CD4-positive, alpha-beta memory T cell (primary cell): ENCODE measurements around the gene MOB3B. TPM values are rescaled to one million over a fixed set of nuclear protein-coding genes. Genes with fewer than 3 reads are reported as not detected.

Experiments
- CTCF ChIA-PET: fragments of 350-600 bp; sonication (Branson Sonifier 250); formaldehyde crosslinking; loops from one replicate; lab custom pipeline; 2021; ENCODE audit warnings: inconsistent platforms; ENCODE audit not compliant: partially characterized antibody; lab: Charles Lee
- POLR2A ChIA-PET: fragments of 350-600 bp; sonication (Branson Sonifier 250); formaldehyde crosslinking; loops from one replicate; lab custom pipeline; 2021; ENCODE audit not compliant: partially characterized antibody; lab: Charles Lee
- DNase-seq, 5 donors: peaks; one replicate each; pipeline versions ENCODE4 v3.0.0 to v3.0.0-alpha.2; 2020 to 2022; ENCODE audit warnings: mixed read lengths in 1 of 5
- H3K27ac ChIP-seq: one replicate; pipeline ENCODE4 v1.7.0; 2013; ENCODE audit warnings: low read depth, low read length
- H3K27me3 ChIP-seq: 2 replicates; pipeline ENCODE4 v1.7.0; 2013; ENCODE audit warnings: mild to moderate bottlenecking, low read length, moderate library complexity; ENCODE audit not compliant: insufficient read depth
- H3K36me3 ChIP-seq: 2 replicates; pipeline ENCODE4 v1.7.0; 2013; ENCODE audit warnings: mild to moderate bottlenecking, low read length, moderate library complexity; ENCODE audit not compliant: insufficient read depth
- H3K4me1 ChIP-seq: 2 replicates; pipeline ENCODE4 v1.7.0; 2013; ENCODE audit warnings: mild to moderate bottlenecking, low read length, moderate library complexity; ENCODE audit not compliant: insufficient read depth
- H3K4me3 ChIP-seq, 2 donors: one replicate each; pipeline ENCODE4 v1.7.0; 2013; ENCODE audit warnings: low read length in 2 of 2, mild to moderate bottlenecking in 1 of 2
- H3K9me3 ChIP-seq, 2 donors: one replicate each; pipeline ENCODE4 v1.7.0; 2013; ENCODE audit warnings: low read length in 2 of 2, control low read depth in 1 of 2; ENCODE audit not compliant: control insufficient read depth in 1 of 2
- H3K27ac Mint-ChIP-seq, 7 donors: one replicate each; pipeline ENCODE4 v1.8.0; 2020 to 2021; ENCODE audit warnings: mixed read lengths in 7 of 7, mild to moderate bottlenecking in 6 of 7, inconsistent platforms in 3 of 7, moderate library complexity in 3 of 7
- H3K27me3 Mint-ChIP-seq, 2 donors: one replicate each; pipeline ENCODE4 v1.8.0; 2020 to 2021; ENCODE audit warnings: mixed read lengths in 2 of 2
- H3K36me3 Mint-ChIP-seq, 2 donors: one replicate each; pipeline ENCODE4 v1.8.0; 2020 to 2021; ENCODE audit warnings: mixed read lengths in 2 of 2, inconsistent platforms in 1 of 2, mild to moderate bottlenecking in 1 of 2
- H3K4me1 Mint-ChIP-seq, 4 donors: one replicate each; pipeline ENCODE4 v1.8.0; 2020 to 2021; ENCODE audit warnings: mixed read lengths in 4 of 4, mild to moderate bottlenecking in 1 of 4
- H3K4me3 Mint-ChIP-seq, 8 donors: one replicate each; pipeline ENCODE4 v1.8.0; 2020 to 2021; ENCODE audit warnings: mixed read lengths in 8 of 8, mild to moderate bottlenecking in 7 of 8, moderate library complexity in 6 of 8, inconsistent platforms in 3 of 8
- H3K9me3 Mint-ChIP-seq, 8 donors: one replicate each; pipeline ENCODE4 v1.8.0; 2020 to 2021; ENCODE audit warnings: mixed read lengths in 8 of 8, mild to moderate bottlenecking in 5 of 8, inconsistent platforms in 3 of 8, moderate library complexity in 1 of 8
- intact Hi-C: fragments of 100-400 bp; cut with micrococcal nuclease; formaldehyde crosslinking; loops from one replicate; pipeline ENCODE4 v1.15.1; 2023
- polyA plus RNA-seq, 2 donors: library from polyadenylated mRNA; unstranded; fragments of 300-500 nt; fragmentation: Illumina TruSeq; gene quantifications; one replicate each; pipeline ENCODE4 v1.2.3, GENCODE V29; 2021
- total RNA-seq, 2 experiments: library from RNA; stranded (reverse); gene quantifications; one replicate each; pipeline ENCODE4 v1.2.3, GENCODE V29; 2021

The MOB3B gene
- total and polyA plus RNA-seq, 4 experiments from 2014 or later = 0.05 to 0.64 (median 0.34) TPM

- POLR2A ChIA-PET = no interaction called here
- Mint-ChIP-seq H3K27ac (no peak overlapping the region), H3K4me1 (no peaks in the 10 kb centered on the region), H3K27me3 (peaks cover 2% of the 10 kb centered on the region in 2 donors), H3K4me3 (no peak overlapping the region), H3K36me3 (peaks cover 0 to 6% of the 10 kb centered on the region in 2 donors), H3K9me3 (peaks cover 0 to 15% (median 5%) of the 10 kb centered on the region in 8 donors)
- H3K27ac ChIP-seq = no peak overlapping the region
- no peak for DNase-seq
- CTCF ChIA-PET = no interaction called here
- no peaks in the 10 kb centered on the region for H3K9me3 ChIP-seq
- H3K4me1 ChIP-seq = no peaks in the 10 kb centered on the region
- intact Hi-C loops = no loop called here
- H3K27me3 ChIP-seq = no peaks in the 10 kb centered on the region
- H3K36me3 ChIP-seq = no peaks in the 10 kb centered on the region
- no peak overlapping the region for H3K4me3 ChIP-seq
Measured at GRCh38 chr9:27495480-27496134, 34.0 kb downstream of the MOB3B start.

- Histone ChIP-seq H3K4me1 (no peaks in the 10 kb centered on the region), H3K9me3 (no peaks in the 10 kb centered on the region), H3K27me3 (no peaks in the 10 kb centered on the region), H3K4me3 (no peak overlapping the region), H3K36me3 (no peaks in the 10 kb centered on the region), H3K27ac (no peak overlapping the region)
- ChIA-PET CTCF (no interaction called here), POLR2A (no interaction called here)
- Mint-ChIP-seq H3K4me3 (no peak overlapping the region), H3K4me1 (peaks cover 0 to 3% (median under 1%) of the 10 kb centered on the region in 4 donors), H3K27ac (no peak overlapping the region), H3K9me3 (peaks cover 0 to 15% (median 4%) of the 10 kb centered on the region in 8 donors), H3K27me3 (no peaks in the 10 kb centered on the region), H3K36me3 (peaks cover 0 to 6% of the 10 kb centered on the region in 2 donors)
- intact Hi-C loops = no loop called here
- DNase-seq = no peak
Measured at GRCh38 chr9:27491154-27491553, 38.5 kb downstream of the MOB3B start.

- Mint-ChIP-seq H3K9me3 (peaks cover 0 to 9% (median 3%) of the 10 kb centered on the region in 8 donors), H3K4me1 (peaks cover 8 to 20% (median 14%) of the 10 kb centered on the region in 4 donors), H3K27ac (no peak overlapping the region), H3K4me3 (no peak overlapping the region), H3K36me3 (peaks cover 0 to 5% of the 10 kb centered on the region in 2 donors), H3K27me3 (no peaks in the 10 kb centered on the region)
- CTCF ChIA-PET = interaction anchor here (0.6 to 1.3 kb wide), 3 partner anchors 40 to 75 kb away, joined by 3 to 7 read pairs (median 4); no protein-coding TSS in a partner anchor
- H3K4me3 ChIP-seq = no peak overlapping the region
- intact Hi-C loops = no loop called here
- no peaks in the 10 kb centered on the region for H3K36me3 ChIP-seq
- no peaks in the 10 kb centered on the region for H3K27me3 ChIP-seq
- H3K4me1 ChIP-seq = peaks cover 3% of the 10 kb centered on the region
- POLR2A ChIA-PET = no interaction called here
- no peaks in the 10 kb centered on the region for H3K9me3 ChIP-seq
- H3K27ac ChIP-seq = no peak overlapping the region
- no peak for DNase-seq
Measured at GRCh38 chr9:27489087-27489876, 40.3 kb downstream of the MOB3B start.

- H3K4me1 ChIP-seq = peaks cover 3% of the 10 kb centered on the region
Measured at GRCh38 chr9:27487927-27488326, 41.7 kb downstream of the MOB3B start.

GRCh38 chr9:27487128-27487640 is 42.4 kb downstream of the MOB3B start:
- H3K27me3 ChIP-seq = no peaks in the 10 kb centered on the region
- H3K4me1 ChIP-seq = peaks cover 3% of the 10 kb centered on the region
- H3K4me1 Mint-ChIP-seq = peaks cover 8 to 25% (median 14%) of the 10 kb centered on the region in 4 donors
- H3K27me3 Mint-ChIP-seq = no peaks in the 10 kb centered on the region
- no peak overlapping the region for H3K27ac Mint-ChIP-seq
- H3K36me3 Mint-ChIP-seq = peaks cover 0 to 1% of the 10 kb centered on the region in 2 donors
- intact Hi-C loops = no loop called here
- POLR2A ChIA-PET = no interaction called here
- H3K9me3 ChIP-seq = no peaks in the 10 kb centered on the region
- H3K27ac ChIP-seq = no peak overlapping the region
- CTCF ChIA-PET = interaction anchor here (1.0 kb wide), 1 partner anchor 18 kb away, joined by 3 read pairs; no protein-coding TSS in a partner anchor
- no peak overlapping the region for H3K4me3 Mint-ChIP-seq
- no peak overlapping the region for H3K4me3 ChIP-seq
- H3K9me3 Mint-ChIP-seq = no peaks in the 10 kb centered on the region
- H3K36me3 ChIP-seq = no peaks in the 10 kb centered on the region
- DNase-seq = no peak

More at GRCh38 chr9:27487927-27488326, 41.7 kb downstream of the MOB3B start:
- H3K27me3 ChIP-seq = no peaks in the 10 kb centered on the region
- H3K27ac ChIP-seq = no peak overlapping the region
- CTCF ChIA-PET = interaction anchor here (1.0 kb wide), 1 partner anchor 18 kb away, joined by 3 read pairs; no protein-coding TSS in a partner anchor
- POLR2A ChIA-PET = no interaction called here
- Mint-ChIP-seq H3K9me3 (peaks cover 0 to 3% (median 0%) of the 10 kb centered on the region in 8 donors), H3K27ac (no peak overlapping the region), H3K4me1 (peaks cover 8 to 25% (median 14%) of the 10 kb centered on the region in 4 donors), H3K4me3 (no peak overlapping the region), H3K36me3 (peaks cover 0 to 2% of the 10 kb centered on the region in 2 donors), H3K27me3 (no peaks in the 10 kb centered on the region)
- H3K4me3 ChIP-seq = no peak overlapping the region
- DNase-seq = no peak
- intact Hi-C loops = no loop called here
- no peaks in the 10 kb centered on the region for H3K36me3 ChIP-seq
- H3K9me3 ChIP-seq = no peaks in the 10 kb centered on the region

GRCh38 chr9:27485158-27485557 is 44.5 kb downstream of the MOB3B start:
- H3K27ac ChIP-seq = no peak overlapping the region
- Mint-ChIP-seq H3K4me3 (peak overlapping the region in 1 of 8 donors; percentile 22), H3K9me3 (peaks cover 0 to 5% (median 0%) of the 10 kb centered on the region in 8 donors), H3K36me3 (peaks cover 0 to 1% of the 10 kb centered on the region in 2 donors), H3K27me3 (no peaks in the 10 kb centered on the region), H3K27ac (peak overlapping the region in 4 of 7 donors; percentile 42 to 65 (median 60)), H3K4me1 (peaks cover 8 to 25% (median 14%) of the 10 kb centered on the region in 4 donors)
- CTCF ChIA-PET = interaction anchor here (1.3 to 1.6 kb wide), 2 partner anchors 12 to 45 kb away, joined by 3 to 5 read pairs; no protein-coding TSS in a partner anchor
- no peak overlapping the region for H3K4me3 ChIP-seq
- no peaks in the 10 kb centered on the region for H3K36me3 ChIP-seq
- H3K27me3 ChIP-seq = no peaks in the 10 kb centered on the region
- H3K9me3 ChIP-seq = no peaks in the 10 kb centered on the region
- POLR2A ChIA-PET = no interaction called here
- intact Hi-C loops = no loop called here
- no peak for DNase-seq
- H3K4me1 ChIP-seq = peaks cover 3% of the 10 kb centered on the region

GRCh38 chr9:27483576-27483975 is 46.0 kb downstream of the MOB3B start:
- H3K27me3 Mint-ChIP-seq = no peaks in the 10 kb centered on the region
- DNase-seq = no peak
- peaks cover 2 to 13% (median 10%) of the 10 kb centered on the region in 8 donors for H3K9me3 Mint-ChIP-seq
- H3K4me3 ChIP-seq = no peak overlapping the region
- H3K27me3 ChIP-seq = no peaks in the 10 kb centered on the region
- no peak overlapping the region for H3K27ac Mint-ChIP-seq
- no peaks in the 10 kb centered on the region for H3K9me3 ChIP-seq
- no peak overlapping the region for H3K4me3 Mint-ChIP-seq
- H3K27ac ChIP-seq = no peak overlapping the region
- H3K4me1 Mint-ChIP-seq = peaks cover 8 to 22% (median 14%) of the 10 kb centered on the region in 4 donors
- ChIA-PET CTCF (no interaction called here), POLR2A (no interaction called here)
- intact Hi-C loops = no loop called here
- peaks cover 1 to 3% of the 10 kb centered on the region in 2 donors for H3K36me3 Mint-ChIP-seq
- peaks cover 3% of the 10 kb centered on the region for H3K4me1 ChIP-seq
- no peaks in the 10 kb centered on the region for H3K36me3 ChIP-seq
